ENCODE data around the gene SMIM36.
"Not testable (repeated sequence)": the region's sequence is repeated elsewhere in the genome, so short reads cannot be mapped to it uniquely, and the experiment has no call there.

The SMIM36 gene

DNA sequence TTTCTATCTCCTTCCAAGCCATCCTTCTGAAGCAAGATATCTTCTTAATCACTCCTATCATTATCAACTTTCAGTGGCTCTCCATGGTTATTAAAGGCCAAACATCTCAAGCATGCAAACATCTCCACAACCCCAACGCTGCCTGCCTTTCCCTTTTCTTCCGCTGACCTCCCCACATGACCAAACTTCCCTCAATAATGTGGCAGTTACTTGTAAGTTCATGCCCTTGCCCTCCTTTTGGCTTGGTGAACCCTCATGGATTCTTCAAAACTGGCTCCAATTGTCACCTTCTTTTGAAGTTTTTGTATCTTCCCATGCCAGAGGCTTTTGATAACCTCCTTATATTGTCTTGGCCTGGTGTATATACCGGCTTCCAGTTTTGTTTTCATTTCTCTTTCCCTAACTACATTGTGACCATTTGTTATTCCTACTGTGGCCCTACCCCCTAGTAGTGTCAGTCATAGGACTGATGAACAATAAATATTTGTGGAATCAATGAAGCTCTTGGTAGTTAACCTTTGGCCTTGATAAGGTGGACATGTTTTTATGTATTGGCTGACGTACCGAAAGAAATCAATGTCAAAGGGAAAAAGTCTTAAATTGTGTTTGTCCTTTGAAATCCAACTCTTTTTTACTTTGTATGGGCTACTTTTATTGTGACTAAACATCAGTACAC is 19.9 kb upstream of the SMIM36 start:
- TF ChIP-seq, protein P1, sequence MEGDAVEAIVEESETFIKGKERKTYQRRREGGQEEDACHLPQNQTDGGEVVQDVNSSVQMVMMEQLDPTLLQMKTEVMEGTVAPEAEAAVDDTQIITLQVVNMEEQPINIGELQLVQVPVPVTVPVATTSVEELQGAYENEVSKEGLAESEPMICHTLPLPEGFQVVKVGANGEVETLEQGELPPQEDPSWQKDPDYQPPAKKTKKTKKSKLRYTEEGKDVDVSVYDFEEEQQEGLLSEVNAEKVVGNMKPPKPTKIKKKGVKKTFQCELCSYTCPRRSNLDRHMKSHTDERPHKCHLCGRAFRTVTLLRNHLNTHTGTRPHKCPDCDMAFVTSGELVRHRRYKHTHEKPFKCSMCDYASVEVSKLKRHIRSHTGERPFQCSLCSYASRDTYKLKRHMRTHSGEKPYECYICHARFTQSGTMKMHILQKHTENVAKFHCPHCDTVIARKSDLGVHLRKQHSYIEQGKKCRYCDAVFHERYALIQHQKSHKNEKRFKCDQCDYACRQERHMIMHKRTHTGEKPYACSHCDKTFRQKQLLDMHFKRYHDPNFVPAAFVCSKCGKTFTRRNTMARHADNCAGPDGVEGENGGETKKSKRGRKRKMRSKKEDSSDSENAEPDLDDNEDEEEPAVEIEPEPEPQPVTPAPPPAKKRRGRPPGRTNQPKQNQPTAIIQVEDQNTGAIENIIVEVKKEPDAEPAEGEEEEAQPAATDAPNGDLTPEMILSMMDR (IDR thresholded peaks at IDR 0.05): no peak

DNA sequence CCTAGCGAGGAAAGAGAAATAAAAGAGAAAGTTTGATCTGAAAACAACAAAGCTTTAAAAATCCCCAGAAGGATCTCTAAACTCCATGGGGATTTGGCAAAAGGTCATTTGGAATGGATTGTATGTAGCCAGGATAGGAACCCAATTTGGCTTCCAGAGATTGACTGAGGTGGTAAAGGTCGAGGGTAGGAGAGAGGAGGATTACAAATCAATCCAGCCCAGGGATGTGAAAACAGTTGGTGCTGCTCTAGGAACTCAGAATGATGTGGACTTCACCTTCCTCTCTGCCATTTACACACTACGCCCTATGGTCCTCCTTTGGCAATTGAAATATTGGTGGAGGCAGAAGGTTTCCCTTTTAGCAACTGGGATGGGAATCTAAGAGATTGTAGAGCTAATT is 18.8 kb upstream of the SMIM36 start:
- DNase-seq: no peak
- intact Hi-C loops (cut with DNase I; ENCODE audit: low total_unique reads): no loop called here
- Histone ChIP-seq H3K27me3 (peaks cover 0 to 3% of the 10 kb centered on the region in 2 donors), H3K4me3 (no peak overlapping the region), H3K4me1 (no peaks in the 10 kb centered on the region), H3K9me3 (no peaks in the 10 kb centered on the region), H3K27ac (no peak overlapping the region), H3K36me3 (no peaks in the 10 kb centered on the region)
- TF ChIP-seq, protein P1 (IDR thresholded peaks at IDR 0.05): no peak

More for the DNA sequence above, 19.9 kb upstream of the SMIM36 start:
- H3K4me3 ChIP-seq: no peak overlapping the region
- no peaks in the 10 kb centered on the region for H3K27me3 ChIP-seq
- no peak for DNase-seq
- H3K36me3 ChIP-seq: no peaks in the 10 kb centered on the region
- H3K4me1 ChIP-seq: no peaks in the 10 kb centered on the region
- H3K9me3 ChIP-seq: no peaks in the 10 kb centered on the region
- H3K27ac ChIP-seq: no peak overlapping the region
- intact Hi-C loops (cut with DNase I; ENCODE audit: low total_unique reads): no loop called here

DNA sequence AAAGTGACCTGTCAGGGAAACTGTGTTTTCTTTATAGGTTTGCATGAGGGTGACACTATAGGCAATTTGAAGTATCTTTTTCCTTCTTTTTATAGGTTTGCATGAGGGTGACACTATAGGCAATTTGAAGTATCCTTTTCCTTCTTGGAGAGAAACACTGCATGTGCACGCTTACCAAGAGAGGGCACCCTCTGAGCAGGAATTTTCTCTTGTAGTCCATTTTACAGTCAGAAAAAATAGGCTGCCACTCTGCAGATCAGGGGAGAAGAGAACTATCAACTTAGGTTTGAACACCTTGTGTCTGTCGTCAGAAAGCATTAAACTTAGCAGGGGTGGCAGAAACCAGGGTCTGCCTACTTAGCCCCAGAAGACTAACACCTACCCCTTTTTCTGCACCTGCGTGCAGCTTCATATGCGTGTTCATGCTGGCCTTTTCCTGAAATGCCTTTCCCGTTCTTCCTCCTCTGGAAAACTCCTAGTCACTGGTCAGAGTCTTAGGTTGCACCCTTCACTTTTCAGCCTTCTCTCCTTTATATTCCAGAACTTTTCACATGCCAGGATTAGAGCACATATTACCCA is 16.4 kb upstream of the SMIM36 start:
- no peak overlapping the region for H3K27ac ChIP-seq
- no peaks in the 10 kb centered on the region for H3K9me3 ChIP-seq
- no peaks in the 10 kb centered on the region for H3K36me3 ChIP-seq
- H3K4me1 ChIP-seq: no peaks in the 10 kb centered on the region
- TF ChIP-seq, protein P1 (IDR thresholded peaks at IDR 0.05): peak; percentile 11 to 23
- H3K4me3 ChIP-seq: no peak overlapping the region
- peaks cover 0 to 3% of the 10 kb centered on the region in 2 donors for H3K27me3 ChIP-seq
- intact Hi-C loops (cut with DNase I; ENCODE audit: low total_unique reads): loop anchor here (5.0 kb wide), 2 partner anchors 190 to 240 kb away; no protein-coding TSS in a partner anchor
- peak in 1 of 2 donors; percentile 30 for DNase-seq

DNA sequence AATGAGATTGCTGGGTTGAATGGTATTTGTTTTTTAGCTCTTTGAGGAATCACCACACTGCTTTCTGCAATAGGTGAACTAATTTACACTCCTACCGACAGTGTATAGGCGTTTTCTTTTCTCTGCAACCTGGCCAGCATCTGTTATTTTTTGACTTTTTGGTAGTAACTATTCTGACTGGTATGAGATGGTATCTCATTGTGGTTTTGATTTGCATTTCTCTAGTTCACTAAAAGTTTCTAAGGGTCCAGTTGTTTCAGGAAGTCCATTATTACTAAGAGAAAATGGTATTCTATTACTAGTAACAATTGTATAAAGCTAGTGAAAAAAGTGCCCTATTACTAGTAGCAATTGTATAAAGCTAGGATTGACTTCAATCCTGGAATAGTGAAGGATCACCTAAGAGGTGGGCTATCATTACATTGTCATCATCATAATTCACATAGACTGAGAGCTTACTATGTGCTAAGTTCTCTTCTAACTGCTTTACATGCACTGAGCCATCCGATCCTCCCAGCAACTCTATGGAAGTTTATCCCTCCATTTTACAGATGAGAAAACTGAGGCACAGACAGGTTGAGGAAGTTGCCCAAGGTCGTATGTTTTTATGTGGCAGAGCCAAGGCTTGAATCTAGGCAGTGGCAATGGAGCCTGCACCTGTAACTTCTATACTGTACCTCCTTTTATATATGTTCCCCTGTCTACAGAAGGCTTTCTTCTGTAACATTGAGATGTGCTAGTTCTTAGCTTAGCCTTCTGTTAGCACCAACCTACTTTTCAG is 13.4 kb upstream of the SMIM36 start:
- Histone ChIP-seq H3K4me1 (no peaks in the 10 kb centered on the region), H3K36me3 (no peaks in the 10 kb centered on the region), H3K4me3 (no peak overlapping the region), H3K27ac (no peak overlapping the region), H3K27me3 (peaks cover 0 to 5% of the 10 kb centered on the region in 2 donors), H3K9me3 (no peaks in the 10 kb centered on the region)
- TF ChIP-seq, protein P1 (IDR thresholded peaks at IDR 0.05): no peak
- intact Hi-C loops (cut with DNase I; ENCODE audit: low total_unique reads): loop anchor here (5.0 kb wide), 2 partner anchors 193 to 243 kb away; no protein-coding TSS in a partner anchor
- no peak for DNase-seq

DNA sequence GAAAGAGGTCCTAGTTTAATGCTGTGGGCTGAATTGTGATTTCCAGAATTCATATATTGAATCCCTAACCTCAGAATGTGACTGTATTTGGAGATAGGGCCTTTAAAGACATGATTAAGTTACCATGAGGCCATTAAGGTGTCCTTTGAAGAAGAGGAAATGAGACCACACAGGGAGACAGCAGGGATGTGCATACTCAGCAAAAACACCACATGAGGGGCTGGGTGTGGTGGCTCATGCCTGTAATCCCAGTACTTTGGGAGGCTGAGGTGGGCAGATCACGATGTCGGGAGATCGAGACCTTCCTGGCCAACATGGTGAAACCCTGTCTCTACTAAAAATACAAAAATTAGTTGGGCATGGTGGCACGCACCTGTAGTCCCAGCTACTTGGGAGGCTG is 11.8 kb upstream of the SMIM36 start:
- not testable (repeated sequence) for H3K4me3 ChIP-seq

DNA sequence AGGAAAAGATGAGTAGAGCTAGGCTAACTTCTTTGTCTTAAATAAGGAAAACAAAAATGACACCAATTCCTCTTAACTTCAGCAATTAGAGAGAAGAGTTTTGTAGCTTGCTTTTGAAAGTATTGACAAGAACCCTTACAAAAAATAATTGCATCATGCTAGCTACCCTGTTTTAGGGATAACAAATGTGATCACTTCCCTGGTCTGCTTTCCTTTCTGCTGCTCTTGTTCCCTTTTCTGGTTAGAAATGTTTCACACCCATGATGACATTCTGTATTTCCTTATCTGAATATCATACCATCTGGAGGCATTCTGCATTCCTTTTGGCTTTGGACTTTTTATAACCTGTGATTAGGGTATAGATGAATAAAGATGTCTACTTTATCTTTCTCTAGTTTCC is 9.9 kb upstream of the SMIM36 start:
- H3K27ac ChIP-seq: no peak overlapping the region
- H3K4me1 ChIP-seq: no peaks in the 10 kb centered on the region
- no peaks in the 10 kb centered on the region for H3K36me3 ChIP-seq
- DNase-seq: no peak
- H3K27me3 ChIP-seq: peaks cover 0 to 10% of the 10 kb centered on the region in 2 donors
- TF ChIP-seq, protein P1 (IDR thresholded peaks at IDR 0.05): no peak
- H3K4me3 ChIP-seq: no peak overlapping the region
- intact Hi-C loops (cut with DNase I; ENCODE audit: low total_unique reads): no loop called here
- H3K9me3 ChIP-seq: no peaks in the 10 kb centered on the region

More for the DNA sequence above, 11.8 kb upstream of the SMIM36 start:
- H3K27ac ChIP-seq; H3K9me3 ChIP-seq; DNase-seq; H3K36me3 ChIP-seq; intact Hi-C loops (cut with DNase I; ENCODE audit: low total_unique reads); H3K4me1 ChIP-seq; H3K27me3 ChIP-seq: not testable (repeated sequence)
